ENCODE data around the gene SLC24A1. TPM values are rescaled to one million over a fixed set of nuclear protein-coding genes. Genes with fewer than 3 reads are reported as not detected.

SLC24A1 gene
- total RNA-seq, 2 experiments from 2014 or later = 2.2 to 2.3 TPM

- H3K36me3 Mint-ChIP-seq (ENCODE audit: low read depth) = peaks cover 82% of the 10 kb centered on the region
- Histone ChIP-seq H3K27ac (ENCODE audit: low read depth in 1 of 2, low read length in 2 of 2) (no peak overlapping the region), H3K4me1 (ENCODE audit: insufficient read depth, low read length) (no peaks in the 10 kb centered on the region), H3K9me3 (ENCODE audit: control insufficient read depth in 1 of 2, insufficient read depth in 1 of 2, low read length in 2 of 2) (no peaks in the 10 kb centered on the region), H3K36me3 (ENCODE audit: insufficient read depth, low read length) (peaks cover 60% of the 10 kb centered on the region), H3K27me3 (ENCODE audit: control insufficient read depth in 1 of 2, insufficient read depth in 2 of 2, low read length in 2 of 2) (no peaks in the 10 kb centered on the region), H3K4me3 (ENCODE audit: low read length) (no peak overlapping the region)
- no peak overlapping the region for H3K4me3 Mint-ChIP-seq
- no peaks in the 10 kb centered on the region for H3K4me1 Mint-ChIP-seq (ENCODE audit: low read depth)
- no peaks in the 10 kb centered on the region for H3K27me3 Mint-ChIP-seq
- intact Hi-C loops (cut with DNase I, micrococcal nuclease) = no loop called here
- DNase-seq (no peak), ATAC-seq (ENCODE audit: poor library complexity) (no peak)
- POLR2A ChIA-PET = no interaction called here
- H3K27ac Mint-ChIP-seq = no peak overlapping the region
- no peak for TF ChIP-seq CTCF (IDR thresholded peaks at IDR 0.05)
- no peaks in the 10 kb centered on the region for H3K9me3 Mint-ChIP-seq
- CTCF ChIA-PET = no interaction called here
These were observed 73.3 kb downstream of the SLC24A1 start for GRCh38 chr15:65695081-65695480.

Other genes starting within 250 kb of the SLC24A1 start
- not detected for gene IGDCC3, start 243.9 kb upstream of the SLC24A1 start, total RNA-seq
- not detected for gene IGDCC4, start 199.0 kb upstream of the SLC24A1 start, total RNA-seq
- gene DPP8, start 104.2 kb upstream of the SLC24A1 start, total RNA-seq = 10 to 100 TPM; 41.2 to 45.4 TPM
- gene HACD3, start 91.5 kb upstream of the SLC24A1 start, total RNA-seq = 10 to 100 TPM; 13.9 to 14.1 TPM
- gene INTS14, start 10.8 kb upstream of the SLC24A1 start, total RNA-seq = 10 to 100 TPM; 20.6 to 25.1 TPM
- 10 to 100 TPM; 64.1 to 69.6 TPM for gene DENND4A, start 170.4 kb downstream of the SLC24A1 start, total RNA-seq
- 100 to 1,000 TPM in 1 of 2 experiments, 10 to 100 TPM in 1; 98.5 to 102 TPM for gene RAB11A, start 247.6 kb downstream of the SLC24A1 start, total RNA-seq